ENCODE results near the gene FECH.
"Not testable (repeated sequence)": the region's sequence is repeated elsewhere in the genome, so short reads cannot be mapped to it uniquely, and the experiment has no call there.

Gene FECH

GRCh38 chr18:57533006-57533867 is 53.3 kb downstream of the FECH start:
- no peak for DNase-seq (ENCODE audit: low read depth in 2 of 2)

- no peak for DNase-seq (ENCODE audit: low read depth in 2 of 2)
Observed at GRCh38 chr18:57529151-57529550, 57.4 kb downstream of the FECH start.

GRCh38 chr18:57527556-57528229 is 58.8 kb downstream of the FECH start:
- no peak for DNase-seq (ENCODE audit: low read depth in 2 of 2)

GRCh38 chr18:57523171-57523956 is 63.1 kb downstream of the FECH start:
- no peak for DNase-seq (ENCODE audit: low read depth in 2 of 2)

GRCh38 chr18:57522348-57522747 is 64.2 kb downstream of the FECH start:
- DNase-seq (ENCODE audit: low read depth in 2 of 2): not testable (repeated sequence)

- DNase-seq (ENCODE audit: low read depth in 2 of 2): no peak
Observed at GRCh38 chr18:57519668-57520424, 66.7 kb downstream of the FECH start.

- no peak for DNase-seq (ENCODE audit: low read depth in 2 of 2)
Observed at GRCh38 chr18:57518533-57518932, 68.0 kb downstream of the FECH start.

GRCh38 chr18:57516056-57516455 is 70.4 kb downstream of the FECH start:
- no peak for DNase-seq (ENCODE audit: low read depth in 2 of 2)

- DNase-seq (ENCODE audit: low read depth in 2 of 2): no peak
Observed at GRCh38 chr18:57505231-57505630, 81.3 kb downstream of the FECH start.

- no peak for DNase-seq (ENCODE audit: low read depth in 2 of 2)
Observed at GRCh38 chr18:57502624-57503023, 83.9 kb downstream of the FECH start.

- DNase-seq (ENCODE audit: low read depth in 2 of 2): no peak
Observed at GRCh38 chr18:57498682-57499256, 87.7 kb downstream of the FECH start.
